Vagina (tissue), 2 donors: ENCODE results near the gene VSIG4. TPM values are rescaled to one million over a fixed set of nuclear protein-coding genes. Genes with fewer than 3 reads are reported as not detected.

Source experiments
- DNase-seq, 2 donors: peaks; one replicate each; pipeline ENCODE4 v3.0.0-alpha.2; 2017; ENCODE audit errors: extremely low spot score in 2 of 2
- H3K27ac ChIP-seq: fragments of 200-600 bp; sonication (generic); one replicate; pipeline ENCODE4 v1.5.1; 2019
- H3K27me3 ChIP-seq: fragments of 200-600 bp; sonication (generic); one replicate; pipeline ENCODE4 v1.5.1; 2019
- H3K36me3 ChIP-seq, 2 donors: fragments of 200-600 bp; sonication (generic); one replicate each; pipeline ENCODE4 v1.5.1; 2017 to 2019
- H3K4me1 ChIP-seq: fragments of 200-600 bp; sonication (generic); one replicate; pipeline ENCODE4 v1.5.1; 2019
- H3K4me3 ChIP-seq, 2 donors: fragments of 200-600 bp; sonication (generic); 1 replicate in 1 of 2; 2 replicates in 1 of 2; pipeline ENCODE4 v1.5.1; 2016 to 2019
- H3K9me3 ChIP-seq: fragments of 200-600 bp; sonication (generic); one replicate; pipeline ENCODE4 v1.5.1; 2019
- POLR2A ChIP-seq, 2 donors: fragments of 450-650 bp; IDR thresholded peaks; one replicate each; pipeline ENCODE4 v1.6.1; 2017; ENCODE audit warnings: antibody characterized with exemption in 2 of 2, mild to moderate bottlenecking in 2 of 2, moderate library complexity in 2 of 2
- POLR2AphosphoS5 ChIP-seq, 2 donors: sonication (generic); formaldehyde crosslinking; IDR thresholded peaks; one replicate each; pipeline ENCODE4 v1.9.0; 2017; ENCODE audit warnings: antibody characterized with exemption in 2 of 2, mild to moderate bottlenecking in 2 of 2, low read depth in 1 of 2; ENCODE audit not compliant: insufficient read depth in 1 of 2
- intact Hi-C: fragments of 100-400 bp; cut with DNase I; formaldehyde crosslinking; loops from one replicate; pipeline ENCODE4 v1.15.1; 2023
- total RNA-seq: library from RNA; depleted of rRNA; stranded (reverse); fragments of >200 nt; gene quantifications from one replicate; pipeline ENCODE4 v1.2.3, GENCODE V29; 2016
- TF ChIP-seq, protein P1 (sequence below), 3 experiments: fragments of 450-650 bp in 2 of 3; fragments of 200-600 bp in 1 of 3; sonication (generic) in 1 of 3; IDR thresholded peaks; one replicate each; pipeline ENCODE4 v1.5.1; 2017 to 2019; ENCODE audit warnings: antibody characterized with exemption in 3 of 3, mild to moderate bottlenecking in 2 of 3, moderate library complexity in 2 of 3

The VSIG4 gene
- total RNA-seq, 1 donor from 2014 or later = 57.0 TPM

DNA sequence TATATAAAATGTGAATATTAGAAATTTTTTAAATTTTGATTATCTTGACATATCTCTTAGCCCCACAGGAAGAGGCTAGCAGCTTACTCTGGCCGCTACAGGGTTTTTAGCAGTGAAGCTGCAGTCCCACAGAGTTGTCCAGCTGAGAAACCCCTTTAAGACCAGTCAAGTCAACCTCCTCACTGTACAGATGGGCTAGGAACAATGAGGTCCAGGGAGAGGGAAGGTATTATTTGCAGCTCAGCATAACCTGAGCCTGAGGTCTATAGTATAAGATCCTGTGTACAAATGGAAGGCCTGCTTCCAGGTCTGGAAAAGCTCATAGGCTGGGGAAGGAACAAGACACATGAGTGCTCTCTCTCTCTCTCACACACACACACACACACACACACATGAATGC, 1.8 kb downstream of the VSIG4 start:
- intact Hi-C loops = no loop called here
- no peak for DNase-seq
- no peak overlapping the region for H3K4me3 ChIP-seq
- H3K4me1 ChIP-seq = no peaks in the 10 kb centered on the region
- H3K36me3 ChIP-seq = no peaks in the 10 kb centered on the region
- H3K27ac ChIP-seq = no peak overlapping the region
- TF ChIP-seq, protein P1, sequence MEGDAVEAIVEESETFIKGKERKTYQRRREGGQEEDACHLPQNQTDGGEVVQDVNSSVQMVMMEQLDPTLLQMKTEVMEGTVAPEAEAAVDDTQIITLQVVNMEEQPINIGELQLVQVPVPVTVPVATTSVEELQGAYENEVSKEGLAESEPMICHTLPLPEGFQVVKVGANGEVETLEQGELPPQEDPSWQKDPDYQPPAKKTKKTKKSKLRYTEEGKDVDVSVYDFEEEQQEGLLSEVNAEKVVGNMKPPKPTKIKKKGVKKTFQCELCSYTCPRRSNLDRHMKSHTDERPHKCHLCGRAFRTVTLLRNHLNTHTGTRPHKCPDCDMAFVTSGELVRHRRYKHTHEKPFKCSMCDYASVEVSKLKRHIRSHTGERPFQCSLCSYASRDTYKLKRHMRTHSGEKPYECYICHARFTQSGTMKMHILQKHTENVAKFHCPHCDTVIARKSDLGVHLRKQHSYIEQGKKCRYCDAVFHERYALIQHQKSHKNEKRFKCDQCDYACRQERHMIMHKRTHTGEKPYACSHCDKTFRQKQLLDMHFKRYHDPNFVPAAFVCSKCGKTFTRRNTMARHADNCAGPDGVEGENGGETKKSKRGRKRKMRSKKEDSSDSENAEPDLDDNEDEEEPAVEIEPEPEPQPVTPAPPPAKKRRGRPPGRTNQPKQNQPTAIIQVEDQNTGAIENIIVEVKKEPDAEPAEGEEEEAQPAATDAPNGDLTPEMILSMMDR (IDR thresholded peaks at IDR 0.05) = no peak
- TF ChIP-seq POLR2AphosphoS5 (IDR thresholded peaks at IDR 0.05; ENCODE audit: insufficient read depth in 1 of 2, low read depth in 1 of 2) (no peak), POLR2A (IDR thresholded peaks at IDR 0.05) (no peak)
- H3K9me3 ChIP-seq = no peaks in the 10 kb centered on the region
- no peaks in the 10 kb centered on the region for H3K27me3 ChIP-seq

DNA sequence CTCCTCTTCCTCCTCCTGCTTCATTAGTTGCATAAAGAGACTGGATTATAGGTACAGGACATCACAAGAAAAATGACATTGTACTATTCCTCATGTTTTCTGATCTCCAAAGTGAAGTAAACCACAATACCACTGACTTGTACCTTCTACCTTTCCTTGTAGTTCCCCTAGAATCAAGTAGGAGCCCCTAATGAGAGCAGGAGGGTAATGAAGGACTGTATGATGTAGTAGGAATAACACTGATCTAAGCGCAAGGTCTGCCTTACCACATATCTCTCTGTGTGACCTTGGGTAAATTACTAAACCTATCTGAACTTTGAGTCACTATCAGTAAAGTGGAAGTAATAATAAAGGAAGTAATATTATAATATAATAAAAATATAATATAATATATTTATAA, 3.6 kb downstream of the VSIG4 start:
- no peak for DNase-seq
- H3K27ac ChIP-seq = no peak overlapping the region
- intact Hi-C loops = no loop called here
- TF ChIP-seq POLR2A (IDR thresholded peaks at IDR 0.05) (no peak), POLR2AphosphoS5 (IDR thresholded peaks at IDR 0.05; ENCODE audit: insufficient read depth in 1 of 2, low read depth in 1 of 2) (no peak)
- TF ChIP-seq, protein P1 (IDR thresholded peaks at IDR 0.05) = no peak
- H3K27me3 ChIP-seq = no peaks in the 10 kb centered on the region
- H3K4me3 ChIP-seq = no peak overlapping the region
- H3K9me3 ChIP-seq = no peaks in the 10 kb centered on the region
- no peaks in the 10 kb centered on the region for H3K36me3 ChIP-seq
- H3K4me1 ChIP-seq = no peaks in the 10 kb centered on the region

GRCh38 chrX:66035667-66036066, 4.2 kb downstream of the VSIG4 start:
- Histone ChIP-seq H3K27ac (no peak overlapping the region), H3K4me3 (no peak overlapping the region), H3K9me3 (no peaks in the 10 kb centered on the region), H3K27me3 (no peaks in the 10 kb centered on the region), H3K4me1 (no peaks in the 10 kb centered on the region), H3K36me3 (no peaks in the 10 kb centered on the region)
- intact Hi-C loops = no loop called here
- TF ChIP-seq POLR2AphosphoS5 (IDR thresholded peaks at IDR 0.05; ENCODE audit: insufficient read depth in 1 of 2, low read depth in 1 of 2) = no peak
- TF ChIP-seq, protein P1 (IDR thresholded peaks at IDR 0.05) = no peak
- no peak for TF ChIP-seq POLR2A (IDR thresholded peaks at IDR 0.05)
- DNase-seq = no peak

DNA sequence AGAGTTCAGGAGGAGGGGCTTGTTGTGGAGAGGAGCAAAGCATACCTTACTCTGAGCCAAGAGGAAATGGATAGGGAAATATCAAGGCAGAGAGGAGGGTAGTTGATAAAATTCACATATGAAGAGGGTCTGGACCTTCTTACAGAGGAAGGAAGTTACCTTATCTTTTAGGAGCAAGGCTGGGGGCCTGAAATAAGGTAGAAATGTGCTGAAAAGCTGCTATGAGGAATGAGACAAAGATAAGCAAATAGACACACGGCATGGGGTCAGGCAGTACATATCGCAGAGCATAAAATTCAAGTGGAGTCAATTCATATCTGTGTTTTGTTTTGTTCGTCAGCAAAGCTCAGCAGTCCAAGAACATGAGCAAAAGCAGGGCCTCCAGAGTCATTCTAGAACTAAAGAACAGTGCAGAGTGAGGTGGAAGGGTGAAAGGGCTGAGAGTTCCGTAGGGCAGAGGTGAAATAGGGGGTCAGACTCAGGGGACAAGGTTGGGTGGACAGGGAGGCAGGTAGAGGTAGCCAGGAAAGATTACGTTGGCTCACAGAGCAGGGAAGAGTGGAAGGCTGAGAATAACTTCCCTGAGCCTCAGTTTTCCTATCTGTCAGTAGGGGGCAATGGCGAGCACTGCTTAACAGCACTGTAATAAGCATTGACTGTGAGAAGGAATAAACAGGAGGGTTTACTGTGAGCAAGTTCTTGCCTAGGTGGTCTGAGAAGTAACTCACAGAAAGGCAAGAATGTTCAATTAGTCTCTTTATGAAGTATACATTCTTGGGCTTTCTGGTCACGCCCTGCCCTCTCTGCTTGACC, 9.2 kb downstream of the VSIG4 start:
- H3K27ac ChIP-seq = no peak overlapping the region
- no peak overlapping the region for H3K4me3 ChIP-seq
- TF ChIP-seq, protein P1 (IDR thresholded peaks at IDR 0.05) = no peak
- TF ChIP-seq POLR2A (IDR thresholded peaks at IDR 0.05) = no peak
- TF ChIP-seq POLR2AphosphoS5 (IDR thresholded peaks at IDR 0.05; ENCODE audit: insufficient read depth in 1 of 2, low read depth in 1 of 2) = no peak

DNA sequence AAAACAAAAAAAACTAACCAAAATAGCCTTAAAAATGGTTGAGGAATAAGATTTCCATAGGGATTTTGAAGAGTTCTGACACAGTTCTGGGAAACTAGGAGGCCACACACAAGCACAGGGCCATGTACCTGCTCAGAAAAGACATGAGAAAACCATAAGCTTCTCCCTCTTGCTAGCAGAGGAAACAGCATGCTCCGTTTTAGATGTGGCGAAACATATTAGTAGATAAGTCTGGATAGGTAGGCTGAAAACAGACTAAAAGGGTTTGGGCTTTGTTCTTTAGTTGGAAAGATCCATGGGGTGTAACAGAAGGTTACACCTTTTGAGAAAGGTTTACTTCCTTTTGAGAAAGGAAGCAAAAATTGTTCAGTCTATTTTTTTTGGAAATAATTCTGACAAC, 10.9 kb downstream of the VSIG4 start:
- intact Hi-C loops = no loop called here

More for the DNA sequence above, 9.2 kb downstream of the VSIG4 start:
- Histone ChIP-seq H3K9me3 (no peaks in the 10 kb centered on the region), H3K4me1 (no peaks in the 10 kb centered on the region), H3K27me3 (no peaks in the 10 kb centered on the region), H3K36me3 (no peaks in the 10 kb centered on the region)
- DNase-seq = no peak
- intact Hi-C loops = no loop called here

More for the DNA sequence above, 10.9 kb downstream of the VSIG4 start:
- Histone ChIP-seq H3K27me3 (no peaks in the 10 kb centered on the region), H3K4me3 (no peak overlapping the region), H3K9me3 (no peaks in the 10 kb centered on the region), H3K4me1 (no peaks in the 10 kb centered on the region), H3K27ac (no peak overlapping the region), H3K36me3 (no peaks in the 10 kb centered on the region)
- TF ChIP-seq POLR2AphosphoS5 (IDR thresholded peaks at IDR 0.05; ENCODE audit: insufficient read depth in 1 of 2, low read depth in 1 of 2) (no peak), POLR2A (IDR thresholded peaks at IDR 0.05) (no peak)
- TF ChIP-seq, protein P1 (IDR thresholded peaks at IDR 0.05) = no peak
- no peak for DNase-seq
